ENCODE results near the gene ERCC6L2. TPM values are rescaled to one million over a fixed set of nuclear protein-coding genes. Genes with fewer than 3 reads are reported as not detected.

The ERCC6L2 gene, protein sequence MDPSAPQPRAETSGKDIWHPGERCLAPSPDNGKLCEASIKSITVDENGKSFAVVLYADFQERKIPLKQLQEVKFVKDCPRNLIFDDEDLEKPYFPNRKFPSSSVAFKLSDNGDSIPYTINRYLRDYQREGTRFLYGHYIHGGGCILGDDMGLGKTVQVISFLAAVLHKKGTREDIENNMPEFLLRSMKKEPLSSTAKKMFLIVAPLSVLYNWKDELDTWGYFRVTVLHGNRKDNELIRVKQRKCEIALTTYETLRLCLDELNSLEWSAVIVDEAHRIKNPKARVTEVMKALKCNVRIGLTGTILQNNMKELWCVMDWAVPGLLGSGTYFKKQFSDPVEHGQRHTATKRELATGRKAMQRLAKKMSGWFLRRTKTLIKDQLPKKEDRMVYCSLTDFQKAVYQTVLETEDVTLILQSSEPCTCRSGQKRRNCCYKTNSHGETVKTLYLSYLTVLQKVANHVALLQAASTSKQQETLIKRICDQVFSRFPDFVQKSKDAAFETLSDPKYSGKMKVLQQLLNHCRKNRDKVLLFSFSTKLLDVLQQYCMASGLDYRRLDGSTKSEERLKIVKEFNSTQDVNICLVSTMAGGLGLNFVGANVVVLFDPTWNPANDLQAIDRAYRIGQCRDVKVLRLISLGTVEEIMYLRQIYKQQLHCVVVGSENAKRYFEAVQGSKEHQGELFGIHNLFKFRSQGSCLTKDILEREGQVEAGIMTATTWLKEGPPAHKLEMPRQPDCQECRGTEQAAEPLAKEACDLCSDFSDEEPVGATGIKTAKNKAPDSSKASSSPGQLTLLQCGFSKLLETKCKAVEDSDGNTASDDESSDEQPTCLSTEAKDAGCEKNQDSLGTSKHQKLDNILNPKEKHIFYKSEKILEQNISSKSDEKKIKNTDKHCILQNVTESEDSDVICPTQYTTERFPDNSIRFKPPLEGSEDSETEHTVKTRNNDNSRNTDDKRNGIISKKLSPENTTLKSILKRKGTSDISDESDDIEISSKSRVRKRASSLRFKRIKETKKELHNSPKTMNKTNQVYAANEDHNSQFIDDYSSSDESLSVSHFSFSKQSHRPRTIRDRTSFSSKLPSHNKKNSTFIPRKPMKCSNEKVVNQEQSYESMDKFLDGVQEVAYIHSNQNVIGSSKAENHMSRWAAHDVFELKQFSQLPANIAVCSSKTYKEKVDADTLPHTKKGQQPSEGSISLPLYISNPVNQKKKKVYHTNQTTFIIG (N-terminal part only)
- 144 TPM for total RNA-seq

DNA sequence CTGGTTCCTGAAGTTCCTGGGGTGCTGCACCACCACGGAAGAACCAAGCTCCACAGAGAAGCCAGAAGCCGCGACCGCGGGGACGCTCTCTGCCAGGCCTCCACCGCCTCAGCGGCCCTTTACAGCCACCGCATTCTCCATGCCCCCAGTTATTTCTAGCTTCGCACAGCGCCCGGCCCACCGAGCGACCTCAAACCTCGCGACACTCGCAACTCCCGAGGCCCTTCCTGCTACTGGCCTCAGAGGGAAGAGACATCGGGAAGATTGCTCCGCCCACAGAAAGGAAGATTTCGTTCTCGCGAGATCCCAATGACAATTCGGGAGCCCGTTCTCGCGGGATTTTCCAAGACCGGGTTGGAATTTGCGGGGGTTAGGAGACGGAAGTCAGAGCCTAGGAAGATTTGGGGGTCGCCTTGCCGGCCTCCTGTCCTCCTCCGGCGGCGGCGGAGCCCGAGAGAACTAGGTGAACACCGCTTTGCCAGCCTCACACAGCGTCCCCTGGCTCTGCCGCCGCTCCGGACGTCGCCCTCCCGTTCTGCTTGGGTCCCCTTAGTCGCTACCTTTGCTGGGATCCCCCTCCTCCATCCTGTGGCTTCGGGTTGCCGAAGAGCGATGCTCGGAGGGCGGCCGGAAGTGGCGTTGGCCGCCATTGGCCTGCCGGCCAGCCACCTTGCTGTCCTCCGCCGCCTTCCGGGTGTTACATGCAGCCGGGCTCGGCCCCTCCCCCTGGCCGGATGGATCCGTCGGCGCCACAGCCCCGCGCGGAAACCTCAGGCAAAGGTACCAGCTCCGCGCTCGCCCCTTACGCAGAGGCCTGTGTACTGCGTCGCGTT lies at the start of gene ERCC6L2:
Gene ERCC6L2, plus strand, starts transcription at position 387 of the 833 bp plus-strand sequence. Its CDS starts 348 bp downstream, at position 735.
- FAIRE-seq (no peak), DNase-seq (ENCODE audit: low spot score in 2 of 2) (peak; percentile 77 to 90)

DNA sequence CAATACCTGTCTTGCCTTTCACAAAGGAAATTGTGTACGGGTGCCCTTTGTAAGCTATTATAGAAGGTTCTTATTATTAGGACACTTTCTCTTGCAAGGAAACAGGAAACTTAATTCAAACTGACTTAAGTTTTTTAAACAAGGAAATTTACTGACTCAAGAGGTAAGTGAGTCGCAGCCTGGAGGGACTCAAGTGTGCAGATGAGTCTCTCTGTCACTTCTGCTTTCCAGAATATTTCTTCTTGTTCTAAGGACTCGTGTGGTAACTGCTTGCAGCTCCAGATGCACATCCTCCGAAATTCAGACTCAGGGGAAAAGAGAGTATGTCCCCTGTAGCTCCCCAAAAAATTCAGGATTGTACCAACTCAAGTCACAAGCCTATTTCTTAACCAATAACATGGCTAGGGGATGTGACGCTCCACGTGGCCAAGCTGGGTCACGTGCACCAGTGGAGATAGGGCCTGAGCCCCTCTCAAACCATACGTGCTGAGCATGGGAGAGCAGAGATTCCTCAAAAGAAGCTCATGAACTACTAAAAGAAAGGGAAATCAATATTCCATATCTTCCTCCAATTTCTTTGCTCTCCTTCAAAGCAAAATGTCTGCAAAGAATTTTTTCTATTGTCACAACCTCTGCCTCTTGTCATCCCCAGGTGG lies 49.2 kb upstream of the ERCC6L2 start:
- FAIRE-seq (no peak), DNase-seq (ENCODE audit: low spot score in 2 of 2) (no peak)

DNA sequence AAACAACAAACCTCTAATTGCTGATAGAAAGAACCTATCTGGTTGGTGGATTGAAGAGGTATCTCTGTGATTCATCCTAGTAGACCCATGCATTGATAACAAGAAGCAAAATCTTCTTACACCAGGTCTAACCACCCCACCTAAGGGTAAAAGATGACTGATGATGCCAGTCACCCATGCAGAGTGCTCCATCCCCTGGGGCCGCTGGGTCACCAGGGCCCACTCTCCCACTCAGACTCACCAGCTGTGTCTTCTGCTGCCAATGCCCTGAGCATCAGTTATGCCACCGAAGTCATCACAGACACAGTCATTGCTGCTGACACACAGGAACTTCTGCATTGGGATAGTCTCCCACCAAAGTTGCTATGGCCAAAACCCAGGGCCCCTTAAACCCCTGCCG lies 44.7 kb upstream of the ERCC6L2 start:
- DNase-seq (ENCODE audit: low spot score in 2 of 2) (no peak), FAIRE-seq (no peak)

DNA sequence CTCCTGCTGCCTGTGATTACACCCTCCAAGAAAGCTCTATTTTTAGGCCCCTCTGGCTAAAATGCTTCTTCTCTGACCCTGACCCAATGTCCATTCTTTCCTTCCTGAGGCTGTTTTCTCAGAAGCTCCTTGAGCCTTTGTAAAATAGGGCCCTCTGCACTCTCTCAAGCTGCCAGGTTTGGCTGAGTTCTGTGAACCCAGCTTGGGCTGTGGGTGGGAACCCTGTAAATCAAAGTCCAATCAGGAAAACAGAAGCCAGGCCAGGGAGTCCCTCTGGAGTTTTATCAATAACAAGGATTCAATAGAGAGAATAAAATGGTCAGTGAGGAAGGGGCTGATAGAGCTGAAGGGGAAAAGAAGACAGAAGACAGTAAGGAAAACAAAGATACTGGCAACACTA lies 43.7 kb upstream of the ERCC6L2 start:
- DNase-seq (ENCODE audit: low spot score in 2 of 2) (no peak), FAIRE-seq (no peak)

DNA sequence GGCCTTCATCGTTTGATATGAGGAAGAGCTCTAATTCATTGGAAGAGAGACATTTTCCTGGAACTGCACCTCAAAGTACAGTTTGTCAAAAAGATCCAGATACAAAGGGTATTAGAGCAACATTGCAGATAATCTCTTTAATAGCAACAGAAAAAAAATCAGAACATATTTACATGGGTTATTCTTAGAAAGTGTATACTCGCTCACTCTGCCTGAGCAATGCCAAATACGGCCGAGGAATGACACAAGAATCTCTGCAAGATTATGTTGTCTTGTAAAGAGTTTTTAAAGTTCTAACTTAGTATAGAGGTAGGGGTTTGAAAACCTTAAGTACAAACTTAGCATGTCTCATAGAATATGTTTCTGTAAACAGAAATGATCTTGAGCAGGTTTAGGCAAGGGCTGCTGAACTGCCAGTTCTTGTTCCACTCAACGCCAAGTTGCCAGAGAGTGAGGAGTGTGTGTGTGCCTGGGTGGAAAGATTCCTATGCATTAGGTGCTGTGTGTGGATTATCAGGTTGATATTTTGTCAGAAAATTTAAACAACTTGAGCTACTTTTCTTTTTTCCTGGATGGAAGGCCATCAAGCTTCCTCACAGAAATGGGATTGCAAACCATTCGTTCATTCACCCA lies 41.8 kb upstream of the ERCC6L2 start:
- no peak for FAIRE-seq

GRCh38 chr9:95834281-95834907 lies 41.1 kb upstream of the ERCC6L2 start:
- no peak for DNase-seq (ENCODE audit: low spot score in 2 of 2)

More for the DNA sequence above, 41.8 kb upstream of the ERCC6L2 start:
- DNase-seq (ENCODE audit: low spot score in 2 of 2): no peak

GRCh38 chr9:95835393-95835792 lies 40.1 kb upstream of the ERCC6L2 start:
- DNase-seq (ENCODE audit: low spot score in 2 of 2) (no peak), FAIRE-seq (no peak)

More at GRCh38 chr9:95834281-95834907, 41.1 kb upstream of the ERCC6L2 start:
- no peak for FAIRE-seq

- no peak for DNase-seq (ENCODE audit: low spot score in 2 of 2)
- FAIRE-seq: no peak
These were observed 39.4 kb upstream of the ERCC6L2 start for GRCh38 chr9:95836072-95836471.

GRCh38 chr9:95839012-95839411 lies 36.5 kb upstream of the ERCC6L2 start:
- no peak for DNase-seq (ENCODE audit: low spot score in 2 of 2)
- no peak for FAIRE-seq

DNA sequence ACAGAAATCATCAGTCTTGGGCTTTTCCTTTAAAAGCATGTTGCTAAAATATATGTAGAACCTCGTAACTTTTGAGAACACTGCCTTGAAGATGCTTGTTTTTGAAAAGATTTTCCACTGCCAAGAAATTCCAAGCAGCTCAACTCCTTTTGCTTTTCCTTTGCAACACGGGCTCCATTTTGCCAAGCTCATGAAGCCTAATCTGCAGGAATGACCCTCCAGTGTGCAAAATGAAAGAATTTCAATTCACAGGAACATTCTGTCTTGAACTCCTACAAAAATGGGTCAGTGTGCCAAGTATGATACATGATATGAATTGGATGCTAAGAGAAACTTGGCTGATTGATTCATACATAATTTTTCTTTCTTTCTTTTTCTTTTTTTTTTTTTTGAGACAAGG lies 35.4 kb upstream of the ERCC6L2 start:
- FAIRE-seq (no peak), DNase-seq (ENCODE audit: low spot score in 2 of 2) (no peak)

DNA sequence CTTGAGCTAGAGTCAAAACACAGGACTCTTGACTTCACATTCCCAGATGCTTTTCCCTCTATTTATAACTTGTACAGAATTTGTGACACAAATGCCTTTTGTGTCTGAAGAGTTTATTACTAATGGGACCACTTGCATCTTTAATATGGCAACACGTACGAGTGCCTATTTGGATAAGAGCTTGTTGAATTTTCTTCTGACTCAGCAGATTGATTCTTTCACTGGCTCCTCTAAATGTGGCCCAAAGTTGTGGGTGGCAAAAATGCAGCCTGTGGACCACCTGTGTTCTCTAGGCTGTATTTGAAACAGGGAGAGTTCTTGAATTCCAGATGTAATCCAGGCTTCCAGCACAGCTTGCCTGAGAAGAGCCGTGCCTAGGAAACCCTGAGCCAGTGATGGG lies 34.1 kb upstream of the ERCC6L2 start:
- FAIRE-seq (no peak), DNase-seq (ENCODE audit: low spot score in 2 of 2) (no peak)

GRCh38 chr9:95845751-95846150 lies 29.7 kb upstream of the ERCC6L2 start:
- no peak for DNase-seq (ENCODE audit: low spot score in 2 of 2)
- FAIRE-seq: no peak

GRCh38 chr9:95848764-95849163 lies 26.7 kb upstream of the ERCC6L2 start:
- DNase-seq (ENCODE audit: low spot score in 2 of 2): no peak
- no peak for FAIRE-seq

DNA sequence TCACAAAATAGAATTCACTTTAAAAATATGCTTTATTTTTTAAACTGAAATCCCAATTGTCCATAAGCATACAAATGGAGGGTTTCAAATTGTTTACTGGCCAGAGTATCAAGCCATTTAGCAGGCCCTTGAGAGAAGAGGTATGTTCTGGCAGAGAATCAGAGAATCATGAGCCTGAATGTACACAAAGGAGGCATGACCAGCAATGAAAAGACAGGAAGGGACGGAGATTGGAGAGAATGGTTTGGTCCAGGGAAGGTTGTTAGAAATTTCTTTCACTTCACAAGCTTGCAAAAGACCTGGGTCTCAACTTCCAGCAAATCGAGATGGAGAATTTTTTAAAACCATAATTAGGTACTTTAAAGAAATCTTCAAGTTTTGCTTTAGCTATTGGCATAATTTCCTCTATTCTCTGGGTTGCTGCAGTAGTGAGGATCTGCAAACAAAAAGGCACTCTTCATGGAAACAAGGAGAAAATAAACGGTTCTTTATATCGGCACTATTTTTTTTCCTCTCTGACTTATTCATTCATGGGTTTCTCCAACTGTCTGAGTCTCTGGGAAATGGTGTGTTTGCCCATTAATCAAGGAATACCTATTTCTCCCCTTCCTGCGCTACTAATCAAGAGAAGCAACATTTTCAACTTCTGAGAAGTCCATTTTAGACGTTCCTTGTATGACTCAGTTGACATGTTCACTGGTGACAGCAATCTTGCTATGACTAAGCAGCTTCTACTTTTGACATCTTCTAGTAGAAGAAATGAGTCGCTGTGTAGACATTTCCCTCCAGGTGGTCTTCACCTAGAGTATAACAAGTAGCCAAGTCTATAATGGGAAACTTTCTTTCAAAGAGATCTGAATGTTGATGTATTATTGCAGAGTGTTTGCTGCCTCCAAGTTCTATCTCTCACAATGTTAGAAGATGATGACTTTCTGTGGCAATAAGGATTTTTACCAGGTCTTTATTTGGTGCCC lies 23.1 kb upstream of the ERCC6L2 start:
- DNase-seq (ENCODE audit: low spot score in 2 of 2) (no peak), FAIRE-seq (no peak)

DNA sequence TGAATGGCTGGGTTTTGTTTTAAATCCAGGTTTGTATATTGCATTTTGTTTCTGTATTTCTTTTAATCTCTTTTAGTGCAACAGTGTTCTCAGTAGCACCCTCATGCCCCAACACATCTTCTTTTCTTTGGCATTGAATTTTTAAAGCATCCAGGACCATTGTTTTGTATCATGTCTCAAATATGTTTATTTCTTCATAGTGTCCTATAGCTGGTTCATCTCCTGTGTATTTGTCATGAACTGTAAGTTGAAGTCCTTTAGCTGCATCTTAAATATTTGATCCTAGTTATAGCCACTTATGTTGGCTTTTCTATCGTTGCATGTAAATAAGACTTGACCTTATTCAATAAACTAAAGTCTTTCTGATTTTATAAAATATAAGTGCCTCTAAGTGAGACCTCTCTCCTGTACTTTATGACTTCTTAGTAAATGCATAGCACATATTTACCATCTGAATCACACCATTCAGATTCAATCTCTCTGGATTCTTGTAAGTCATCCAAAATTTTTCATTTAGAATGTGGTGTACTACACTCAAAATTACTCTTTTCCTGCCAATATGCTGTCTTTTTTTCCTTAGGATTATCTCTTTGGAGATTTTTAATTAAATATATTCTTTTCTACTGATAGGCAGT lies 21.0 kb upstream of the ERCC6L2 start:
- DNase-seq (ENCODE audit: low spot score in 2 of 2) (no peak), FAIRE-seq (no peak)

DNA sequence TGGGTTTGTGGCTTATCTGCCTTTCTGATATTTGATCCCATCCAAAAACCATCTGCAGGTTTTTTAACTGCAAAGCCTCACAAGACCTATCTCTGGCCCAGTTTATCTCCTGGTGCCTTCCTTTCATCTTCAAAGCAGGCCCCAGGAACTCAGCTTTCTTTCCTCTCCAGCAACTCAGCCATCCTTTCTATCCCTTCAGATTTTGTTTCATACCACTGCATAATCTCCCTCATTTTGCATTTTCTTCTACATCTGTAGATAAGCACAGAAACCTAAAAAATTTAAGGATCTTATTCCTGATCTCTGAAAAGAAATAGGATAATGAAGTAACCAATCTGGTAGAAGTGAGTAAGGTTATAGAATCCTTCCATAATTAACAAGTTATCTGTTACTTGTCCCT lies 19.5 kb upstream of the ERCC6L2 start:
- DNase-seq (ENCODE audit: low spot score in 2 of 2): no peak
- no peak for FAIRE-seq

GRCh38 chr9:95857124-95857523 lies 18.4 kb upstream of the ERCC6L2 start:
- no peak for DNase-seq (ENCODE audit: low spot score in 2 of 2)

More at GRCh38 chr9:95857124-95857523, 18.4 kb upstream of the ERCC6L2 start:
- no peak for FAIRE-seq

All from frontal cortex (tissue), 4 donors.